GM20431 (cell line): ENCODE data around the gene RFFL.
"Not testable (repeated sequence)": the region's sequence is repeated elsewhere in the genome, so short reads cannot be mapped to it uniquely, and the experiment has no call there.

Experiments
- in situ Hi-C: fragments of 300-500 bp; cut with MseI, MboI; formaldehyde crosslinking; loops from one replicate; pipeline ENCODE4 v1.15.0; 2020; ENCODE audit warnings: low sequenced_read_pairs; ENCODE audit not compliant: unreplicated experiment

Gene RFFL

DNA sequence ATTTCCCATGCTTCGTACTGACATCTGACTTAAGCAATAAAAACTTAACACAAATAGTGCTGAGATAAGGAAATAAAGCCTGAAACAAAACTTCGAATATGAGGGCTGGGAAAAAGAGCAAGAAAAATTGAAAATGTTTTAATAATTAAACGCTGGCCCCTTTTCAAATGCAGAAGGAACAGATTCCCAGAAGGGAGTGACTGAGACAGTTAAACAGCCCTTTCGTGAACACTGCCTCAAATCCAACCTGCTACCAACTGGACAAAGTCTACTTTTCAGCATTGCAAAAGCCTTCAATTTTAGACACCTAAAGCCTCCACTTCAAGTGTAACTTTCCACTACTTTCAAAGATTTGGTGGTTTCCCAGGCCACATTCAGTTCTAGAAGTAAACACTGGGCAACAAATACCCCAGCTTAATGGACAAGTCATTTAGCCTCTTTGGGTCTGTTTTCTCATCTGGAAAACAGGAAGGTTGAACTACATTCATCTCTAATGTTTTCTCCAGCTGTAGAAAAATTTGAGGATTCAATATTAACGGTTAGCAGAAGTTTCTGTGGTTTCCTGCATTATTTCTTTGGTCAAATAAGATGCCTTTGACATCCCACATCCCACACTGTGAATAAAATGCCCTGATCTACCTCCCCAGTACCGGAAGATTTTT is 11.8 kb downstream of the RFFL start:
- in situ Hi-C loops: no loop called here

DNA sequence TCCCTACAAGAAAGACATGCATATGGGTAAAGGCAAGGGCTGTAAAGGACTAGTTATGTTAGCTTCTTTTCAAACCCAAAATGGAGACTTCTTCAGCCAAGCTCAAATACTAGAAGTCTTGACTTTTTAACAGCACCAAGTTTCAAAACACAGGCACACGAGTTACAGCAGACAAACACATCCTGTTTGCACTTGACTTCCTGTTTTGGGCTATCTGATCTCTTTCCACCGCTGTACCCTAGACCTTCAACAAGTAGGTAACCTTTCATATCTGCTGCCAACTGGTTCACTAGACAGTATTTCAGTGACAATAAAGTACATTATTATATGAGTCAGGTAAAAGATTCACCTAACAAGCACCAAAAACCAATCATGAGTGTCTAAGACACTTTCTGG is 12.3 kb downstream of the RFFL start:
- in situ Hi-C loops: no loop called here

DNA sequence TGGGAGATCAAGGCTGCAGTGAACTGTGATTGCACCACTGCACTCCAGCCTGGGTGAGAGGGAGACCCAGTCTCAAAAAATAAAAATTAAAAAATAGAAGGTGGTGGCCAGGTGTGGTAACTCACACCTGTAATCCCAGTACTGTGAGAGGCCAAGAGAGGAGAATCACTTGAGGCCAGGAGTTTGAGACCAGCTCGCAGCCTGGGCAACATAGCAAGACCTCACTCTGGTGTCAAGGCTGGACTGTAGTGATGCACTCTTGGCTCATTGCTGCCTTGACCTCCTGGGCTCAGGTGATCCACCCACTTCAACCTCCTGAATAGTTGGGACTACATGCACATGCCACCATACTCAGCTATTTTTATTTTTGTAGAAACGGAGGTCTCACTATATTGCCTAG is 13.3 kb downstream of the RFFL start:
- in situ Hi-C loops: no loop called here

DNA sequence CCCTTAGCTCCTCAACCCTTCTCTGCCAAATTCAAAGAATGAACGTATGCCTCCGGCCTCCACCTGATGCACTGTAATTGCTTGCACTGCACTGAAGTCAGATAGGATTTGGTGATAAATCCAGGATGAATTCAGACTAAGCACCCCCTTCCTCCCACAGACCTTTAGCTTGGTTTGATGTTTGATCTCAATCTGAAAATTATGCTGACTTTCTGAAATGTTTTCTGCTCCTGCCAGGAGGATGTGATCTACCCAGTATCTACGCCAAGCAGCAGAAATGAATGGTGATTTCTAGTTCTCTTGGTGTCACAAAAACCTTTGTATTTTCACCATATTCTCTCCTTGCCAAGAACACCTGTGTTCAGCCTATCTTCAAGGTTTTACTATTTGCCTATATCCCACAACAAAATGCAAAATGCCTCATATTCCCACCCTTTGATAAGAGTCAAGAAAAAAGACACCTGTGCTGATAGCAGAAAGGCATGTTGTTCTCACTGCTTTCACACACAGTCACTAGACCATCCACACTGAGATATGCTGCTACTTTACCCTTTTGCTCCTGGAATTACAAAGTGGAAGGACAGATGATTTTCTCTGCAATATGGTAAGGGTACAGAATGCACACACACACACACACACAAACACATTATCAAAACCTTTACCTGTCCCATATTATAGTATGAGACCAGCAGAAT is 14.7 kb downstream of the RFFL start:
- in situ Hi-C loops: no loop called here

DNA sequence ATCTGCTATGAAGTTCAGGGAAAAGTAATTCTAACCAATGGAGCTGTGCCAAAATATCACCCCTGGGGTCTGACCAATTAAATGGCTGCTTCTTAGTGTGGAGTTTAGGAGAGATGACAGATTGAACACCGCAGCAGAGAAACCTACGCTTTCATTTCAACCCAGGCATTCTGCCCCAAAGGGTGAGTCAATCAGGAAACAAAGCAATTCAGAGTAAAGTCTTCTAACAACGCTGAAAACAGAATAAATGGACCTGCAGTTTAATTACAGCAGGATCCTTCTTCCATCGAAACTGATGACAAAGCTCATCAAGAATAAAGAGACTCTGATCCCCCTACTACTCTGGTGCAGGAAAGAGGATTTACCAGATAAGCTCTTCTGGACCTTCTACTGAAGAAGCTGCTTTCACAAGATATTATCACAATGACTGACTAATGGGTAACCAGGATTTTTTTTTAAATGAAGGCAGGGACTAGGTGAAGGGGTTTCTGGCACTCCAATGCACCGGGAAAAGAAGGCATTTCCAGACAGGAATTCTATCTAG is 16.7 kb downstream of the RFFL start:
- in situ Hi-C loops: no loop called here

DNA sequence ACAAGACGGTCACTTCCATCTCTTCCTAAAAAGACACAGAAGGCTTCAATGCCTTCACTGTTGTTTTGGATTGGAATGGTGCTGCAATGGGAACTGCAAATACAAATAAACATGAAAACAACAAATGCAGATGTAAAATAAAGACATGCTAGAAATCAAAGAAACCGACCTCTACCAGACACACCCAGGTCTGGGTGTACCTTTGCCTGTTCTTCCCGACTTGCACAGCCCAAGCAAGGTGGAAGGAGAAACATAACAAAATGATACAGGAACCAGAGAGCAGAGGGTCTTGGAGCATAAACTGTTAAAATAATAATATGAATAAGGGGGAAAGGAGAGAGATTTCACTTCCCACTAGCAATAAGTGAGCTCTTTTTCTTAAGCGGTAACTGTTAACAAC is 17.3 kb downstream of the RFFL start:
- in situ Hi-C loops: no loop called here

DNA sequence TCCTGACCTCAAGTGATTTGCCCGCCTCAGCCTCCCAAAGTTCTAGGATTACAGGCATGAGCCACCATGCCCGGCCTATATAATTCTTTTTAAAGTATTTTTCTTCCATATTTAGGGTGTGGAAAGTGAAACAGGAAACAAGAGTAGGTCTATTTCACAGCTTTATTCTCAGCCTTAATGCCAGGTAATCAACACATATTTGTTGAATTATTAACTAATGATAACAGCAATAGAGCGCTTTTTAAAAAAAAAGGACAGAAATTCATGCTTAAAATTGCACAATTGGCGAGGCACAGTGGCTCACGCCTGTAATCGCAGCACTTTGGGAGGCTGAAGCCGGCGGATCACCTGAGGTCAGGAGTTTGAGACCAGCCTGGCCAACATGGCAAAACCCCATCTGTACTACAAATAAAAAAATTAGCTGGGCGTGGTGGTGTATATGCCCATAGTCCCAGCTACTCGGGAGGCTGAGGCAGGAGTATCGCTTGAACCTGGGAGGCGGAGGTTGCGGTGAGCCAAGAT is 18.0 kb downstream of the RFFL start:
- in situ Hi-C loops: not testable (repeated sequence)

DNA sequence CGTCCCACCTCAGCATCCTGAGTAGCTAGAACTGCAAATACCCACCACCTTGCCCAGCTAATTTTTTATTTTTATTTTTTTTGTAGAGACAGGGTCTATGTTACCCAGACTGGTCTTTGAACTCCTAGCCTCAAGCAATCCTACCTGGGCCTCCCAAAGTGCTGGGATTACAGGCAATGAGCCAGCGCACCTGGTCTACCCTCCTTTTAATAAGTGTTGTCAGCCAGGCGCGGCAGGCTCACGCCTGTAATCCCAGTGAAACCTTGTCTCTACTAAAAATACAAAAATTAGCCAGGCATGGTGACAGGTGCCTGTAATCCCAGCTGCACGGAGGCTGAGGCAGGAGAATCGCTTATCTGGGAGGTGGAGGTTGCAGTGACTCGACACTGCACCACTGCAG is 19.3 kb downstream of the RFFL start:
- in situ Hi-C loops: no loop called here

DNA sequence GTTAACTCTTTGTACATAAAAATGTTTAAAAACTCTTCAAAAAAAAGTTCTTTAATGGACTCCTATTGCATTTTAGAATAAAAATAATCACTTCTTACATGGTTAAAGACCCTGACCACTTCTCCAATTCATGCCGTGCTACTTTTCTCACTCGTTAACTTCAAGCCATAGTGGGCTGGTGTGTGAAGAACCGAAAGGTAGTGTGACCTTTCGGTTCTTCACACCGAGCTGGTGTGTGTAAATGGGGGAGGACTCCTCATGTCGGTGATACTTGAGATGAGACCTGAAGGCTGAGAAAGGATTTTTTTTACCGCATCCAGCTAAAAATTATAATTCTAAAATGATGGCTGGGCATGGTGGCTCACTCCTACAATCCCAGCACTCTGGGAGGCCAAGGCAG is 22.1 kb downstream of the RFFL start:
- in situ Hi-C loops: no loop called here

DNA sequence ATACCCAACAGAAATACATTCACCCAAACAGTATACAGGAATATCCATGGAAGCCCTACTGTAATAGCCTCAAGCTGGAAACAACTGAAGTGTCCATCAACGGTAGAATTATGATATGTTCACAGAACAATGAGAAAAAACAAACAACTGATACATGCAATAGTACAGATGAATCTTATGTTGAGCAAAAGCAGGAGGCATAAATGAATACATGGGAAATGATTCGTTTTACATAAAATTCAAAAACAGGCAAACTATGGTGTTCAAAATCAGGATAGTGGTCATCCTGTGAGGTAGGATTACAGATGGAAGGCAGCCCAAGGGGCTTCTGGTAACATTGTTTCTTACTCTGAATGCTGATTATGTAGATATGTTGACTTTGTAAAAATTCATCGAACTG is 25.1 kb downstream of the RFFL start:
- in situ Hi-C loops: no loop called here

DNA sequence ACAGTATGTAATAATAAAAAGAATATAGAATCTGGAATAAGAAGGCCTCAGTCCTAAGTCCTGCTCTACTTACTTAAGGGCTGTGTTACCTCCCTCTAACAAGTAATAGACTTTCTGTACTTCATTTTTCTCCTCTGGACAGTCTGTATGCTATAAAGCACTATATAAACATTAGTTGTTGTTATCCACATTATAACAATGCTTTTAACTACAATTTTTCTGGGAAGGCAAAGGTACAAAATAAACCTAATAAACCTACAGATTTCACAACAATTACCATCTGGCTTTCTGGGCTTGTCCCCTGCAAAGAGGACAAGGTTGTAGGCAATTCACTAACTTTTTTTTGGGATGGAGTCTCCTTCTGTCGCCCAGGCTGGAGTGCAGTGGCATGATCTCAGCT is 32.7 kb downstream of the RFFL start:
- in situ Hi-C loops: no loop called here

DNA sequence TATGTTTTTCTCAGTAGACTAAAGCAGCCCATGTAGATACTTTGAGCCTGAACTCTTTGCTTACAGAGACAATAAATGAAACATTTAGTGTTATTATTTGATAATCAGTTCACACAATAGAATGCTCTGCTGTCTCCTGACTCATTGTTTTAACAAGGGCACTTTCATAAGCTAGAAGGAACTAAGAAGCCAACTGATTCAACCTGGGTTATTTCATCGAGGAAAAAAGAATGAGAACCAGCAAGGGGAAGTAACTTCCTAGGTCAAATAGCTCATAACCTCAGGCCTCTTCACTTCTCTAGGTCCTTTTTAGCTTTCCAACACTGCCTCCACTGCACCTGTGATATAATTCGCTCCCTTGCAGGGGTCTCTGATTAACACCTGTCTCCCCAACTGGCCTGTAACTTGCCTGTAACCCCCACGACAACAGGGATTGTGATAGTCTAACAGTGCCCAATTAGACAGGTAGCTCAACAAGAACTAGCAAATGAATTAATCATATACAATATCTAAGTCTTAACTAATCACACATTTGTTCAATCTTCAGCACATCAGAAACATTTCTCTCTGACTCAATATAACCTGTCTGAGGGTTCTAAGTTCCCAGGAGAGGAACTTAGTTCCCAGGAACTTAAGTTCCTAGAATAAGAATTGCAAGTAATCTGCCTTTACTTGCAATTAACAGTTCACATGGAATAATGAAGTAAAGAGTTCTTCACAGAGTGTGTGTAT is 34.8 kb downstream of the RFFL start:
- in situ Hi-C loops: no loop called here

DNA sequence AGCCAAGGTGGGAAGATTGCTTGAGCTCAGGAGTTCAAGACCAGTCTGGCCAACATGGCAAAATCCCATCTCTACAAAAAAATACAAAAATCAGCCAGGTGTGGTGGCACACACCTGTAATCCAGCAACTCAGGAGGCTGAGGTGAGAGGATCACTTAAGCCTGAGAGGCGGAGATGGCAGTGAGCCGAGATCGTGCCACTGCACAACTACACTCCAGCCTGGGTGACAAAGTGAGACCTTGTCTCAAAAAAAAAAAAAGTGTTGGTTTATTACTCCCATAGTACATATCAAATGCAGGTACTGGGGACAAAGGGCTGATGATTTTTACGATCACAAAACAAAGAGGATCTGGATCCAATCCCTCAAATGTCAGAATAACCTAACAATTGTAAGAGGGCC is 35.4 kb downstream of the RFFL start:
- in situ Hi-C loops: not testable (repeated sequence)

DNA sequence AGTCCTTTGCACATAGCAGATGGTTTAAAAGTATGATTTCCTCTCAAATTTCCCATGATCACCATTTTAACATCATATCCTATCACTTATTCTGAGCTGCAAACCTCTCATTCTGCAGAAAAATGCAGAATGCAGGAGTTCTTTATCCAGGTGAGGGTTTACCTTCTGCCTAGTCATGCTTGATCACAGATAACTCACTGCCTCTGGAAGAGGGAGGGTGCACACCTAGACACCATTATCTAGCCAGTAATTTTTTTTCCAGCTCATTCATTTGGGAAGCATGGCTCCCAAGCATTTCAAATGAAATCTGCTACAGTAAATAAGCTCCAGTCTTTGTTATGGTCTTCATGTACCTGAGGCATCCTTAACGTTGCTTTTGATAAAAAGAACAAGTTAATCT is 38.0 kb downstream of the RFFL start:
- in situ Hi-C loops: no loop called here

DNA sequence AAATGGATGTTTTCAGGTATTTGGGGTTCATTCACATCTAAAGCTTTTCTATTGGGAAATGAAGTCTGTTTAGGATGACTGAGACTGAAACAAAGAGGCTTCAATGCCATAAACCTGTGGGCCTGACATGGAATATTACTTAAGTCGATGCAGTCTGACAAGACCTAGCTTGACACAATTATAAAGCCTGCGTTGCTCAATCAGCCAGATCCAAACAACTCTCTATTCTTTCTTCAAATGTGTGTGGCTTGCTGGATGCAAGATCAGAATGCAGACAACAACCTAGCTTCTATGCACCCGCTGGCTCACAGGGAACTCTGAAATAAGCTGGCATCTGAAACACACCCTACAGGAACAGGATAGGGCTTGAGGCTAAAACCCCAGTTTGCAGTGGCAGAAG is 40.0 kb downstream of the RFFL start:
- in situ Hi-C loops: no loop called here

DNA sequence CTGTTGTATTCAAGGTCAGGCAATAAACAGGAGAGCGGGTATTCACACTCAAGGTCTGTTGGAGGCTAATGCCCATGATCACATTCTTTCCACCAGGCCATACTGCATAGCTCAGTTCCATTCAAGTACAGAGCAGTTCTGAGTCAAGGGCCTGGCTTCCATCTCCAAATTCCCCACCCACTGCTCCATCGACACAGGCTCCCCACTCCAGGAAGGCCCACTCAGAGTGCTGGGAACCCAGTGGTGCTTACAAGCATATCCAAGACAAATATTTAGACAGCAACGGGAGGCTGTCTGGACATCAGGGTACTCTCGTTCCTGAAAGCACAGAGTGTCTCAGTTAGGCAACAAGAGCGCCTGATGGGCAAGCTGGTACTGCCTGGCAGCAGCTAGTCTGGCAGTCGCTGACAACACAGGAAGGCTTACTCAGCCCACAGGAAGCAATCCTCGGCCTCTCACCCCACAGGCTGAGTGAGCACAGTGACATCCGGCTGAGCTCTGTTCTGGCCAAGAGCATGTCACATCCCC is 40.9 kb downstream of the RFFL start:
- in situ Hi-C loops: no loop called here

DNA sequence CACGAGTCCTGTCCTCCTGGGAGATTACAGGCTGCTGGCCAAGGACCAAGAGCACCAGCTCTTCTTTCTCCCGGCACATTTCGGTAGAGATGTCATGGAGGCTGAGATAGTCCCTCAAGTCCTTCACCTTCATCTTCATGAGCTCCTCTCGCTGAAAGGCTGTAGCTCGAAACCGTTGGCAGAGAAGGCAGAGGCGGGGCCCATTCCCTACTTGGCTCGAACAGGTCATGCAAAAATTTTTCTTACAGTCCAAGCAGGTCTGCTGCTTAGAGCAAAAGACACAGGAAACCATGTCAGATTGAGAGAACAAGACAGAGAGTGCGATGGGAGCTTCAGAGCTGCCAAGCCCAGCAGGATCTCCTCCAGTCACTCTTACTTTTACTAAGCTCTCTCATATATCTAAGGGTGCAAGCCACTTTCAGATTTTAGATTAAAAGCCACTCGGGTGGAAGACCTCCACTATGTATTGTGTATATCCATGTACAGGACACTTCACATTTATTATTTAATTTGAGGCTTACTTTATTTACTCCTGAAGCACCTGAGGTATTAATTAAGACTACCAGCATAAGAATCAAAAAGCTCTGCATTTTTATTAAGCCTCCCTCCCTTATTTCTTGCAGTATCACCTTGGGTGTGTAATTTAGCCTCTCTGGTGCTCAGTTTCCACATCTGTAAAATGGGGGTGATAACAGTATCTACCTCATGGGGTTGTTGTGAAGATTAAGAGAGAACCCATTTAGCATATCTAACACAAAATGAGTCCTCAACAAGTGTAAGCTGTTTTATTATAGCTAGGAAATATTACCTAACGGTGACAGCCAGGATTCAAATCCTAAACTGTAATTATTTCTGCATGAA is 41.8 kb downstream of the RFFL start:
- in situ Hi-C loops: no loop called here

DNA sequence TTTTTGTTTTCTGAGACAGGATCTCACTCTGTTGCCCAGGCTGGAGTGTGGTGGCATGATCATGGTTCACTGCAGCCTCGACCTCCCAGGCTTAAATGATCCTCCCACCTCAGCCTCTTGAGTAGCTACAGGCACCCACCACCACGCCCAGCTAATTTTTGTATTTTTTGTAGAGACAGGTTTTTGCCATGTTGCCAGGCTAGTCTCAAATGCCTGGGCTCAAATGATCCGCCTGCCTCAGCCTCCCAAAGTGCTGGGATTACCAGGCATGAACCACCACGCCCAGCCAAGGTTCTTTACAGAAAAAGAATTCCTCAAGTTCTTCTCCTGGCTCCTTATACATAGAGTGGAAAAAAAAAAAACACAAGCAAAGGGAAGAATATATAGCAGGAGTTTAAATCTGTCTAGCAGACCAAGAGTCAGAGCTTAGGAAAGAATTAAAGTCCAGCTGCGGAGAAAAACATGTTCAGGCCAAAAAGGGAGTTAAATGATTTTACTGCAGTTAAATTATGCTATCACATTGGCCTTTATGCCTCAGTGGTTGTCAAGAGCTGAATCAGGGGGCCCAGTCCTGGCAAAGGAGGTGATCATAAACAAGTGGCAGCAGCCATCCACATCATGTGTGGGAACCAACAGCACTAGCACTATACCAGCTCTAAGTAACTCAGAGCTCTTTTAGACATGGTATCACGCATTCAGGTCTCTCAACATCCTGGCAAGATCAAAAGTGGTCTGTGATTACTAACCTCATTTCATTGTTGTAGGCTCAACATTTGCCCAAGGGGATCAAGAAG is 43.9 kb downstream of the RFFL start:
- in situ Hi-C loops: no loop called here

DNA sequence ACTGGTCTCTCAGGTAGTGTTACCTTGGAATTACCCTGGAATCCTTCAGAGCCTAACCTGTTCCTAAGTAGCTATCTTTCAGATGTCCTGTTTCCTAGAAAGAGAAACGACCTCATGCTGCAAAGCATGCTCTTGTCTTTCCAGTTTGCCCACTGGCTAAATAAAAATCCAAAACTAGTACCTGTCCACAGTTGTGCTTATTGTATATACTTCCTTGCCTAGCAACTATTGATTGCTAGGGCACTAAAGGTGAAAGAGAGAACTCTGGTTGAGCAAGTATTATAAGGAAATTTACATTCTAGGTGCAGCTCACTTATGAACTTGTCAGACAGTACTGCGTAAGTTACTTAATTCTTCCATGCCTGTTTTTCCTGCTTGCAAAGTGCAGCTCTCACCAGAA is 44.7 kb downstream of the RFFL start:
- in situ Hi-C loops: no loop called here
